IPS-18a (cell line): ENCODE results near the gene SMAP2.

Experiments
- H3K27ac ChIP-seq: one replicate; pipeline ENCODE4 v1.5.1; 2013; ENCODE audit warnings: low read length
- H3K27me3 ChIP-seq: one replicate; pipeline ENCODE4 v1.6.1; 2013; ENCODE audit warnings: mild to moderate bottlenecking, low read length; ENCODE audit not compliant: control insufficient read depth, insufficient read depth
- H3K36me3 ChIP-seq: one replicate; pipeline ENCODE4 v1.6.1; 2013; ENCODE audit warnings: low read depth, low read length; ENCODE audit not compliant: control insufficient read depth
- H3K4me1 ChIP-seq: one replicate; pipeline ENCODE4 v1.6.1; 2013; ENCODE audit warnings: low read depth, low read length; ENCODE audit not compliant: control insufficient read depth
- H3K4me3 ChIP-seq: one replicate; pipeline ENCODE4 v1.5.1; 2013; ENCODE audit warnings: low read length
- H3K9ac ChIP-seq: one replicate; pipeline ENCODE4 v1.6.1; 2013; ENCODE audit warnings: mild to moderate bottlenecking, low read length, moderate library complexity
- H3K9me3 ChIP-seq: one replicate; pipeline ENCODE4 v1.6.1; 2013; ENCODE audit warnings: low read depth, low read length; ENCODE audit not compliant: control insufficient read depth

The SMAP2 gene

DNA sequence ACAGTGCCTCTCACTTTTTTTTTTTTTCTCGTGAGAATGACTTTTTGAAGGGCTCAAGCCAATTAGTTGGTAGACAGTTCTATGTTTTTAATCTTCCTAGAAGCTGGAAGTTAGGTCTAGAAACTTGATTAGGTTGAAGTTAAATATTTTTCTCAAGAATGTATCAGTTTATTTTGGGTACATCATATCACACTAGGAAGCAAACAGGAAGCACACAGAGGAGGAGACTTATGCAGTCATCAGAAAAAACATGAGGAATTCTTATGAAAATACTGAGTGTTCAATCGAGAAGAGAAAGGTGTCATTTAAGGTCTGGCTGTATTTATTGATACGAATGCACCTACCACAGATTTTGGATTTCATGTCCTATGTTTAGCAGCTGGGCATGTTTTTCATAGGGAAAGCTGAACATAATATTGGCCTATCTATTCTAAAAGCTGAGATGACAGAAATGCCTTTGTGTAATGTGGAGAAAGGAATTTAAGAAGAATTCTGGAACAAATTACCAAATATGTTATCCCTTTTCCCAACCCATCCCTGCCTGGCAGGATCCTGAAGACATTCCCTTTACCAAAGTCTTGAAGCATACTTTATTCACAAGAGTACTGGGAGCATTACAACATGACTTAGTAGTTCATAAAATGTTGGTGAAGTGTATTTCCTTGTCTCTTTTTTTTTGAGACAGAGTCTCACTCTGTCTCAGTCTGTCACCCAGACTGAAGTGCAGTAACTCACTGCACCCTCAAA, 59.3 kb downstream of the SMAP2 start:
- Histone ChIP-seq H3K9me3 (no peaks in the 10 kb centered on the region), H3K36me3 (no peaks in the 10 kb centered on the region), H3K4me1 (no peaks in the 10 kb centered on the region), H3K27me3 (no peaks in the 10 kb centered on the region), H3K4me3 (no peak overlapping the region), H3K27ac (no peak overlapping the region), H3K9ac (no peak overlapping the region)

DNA sequence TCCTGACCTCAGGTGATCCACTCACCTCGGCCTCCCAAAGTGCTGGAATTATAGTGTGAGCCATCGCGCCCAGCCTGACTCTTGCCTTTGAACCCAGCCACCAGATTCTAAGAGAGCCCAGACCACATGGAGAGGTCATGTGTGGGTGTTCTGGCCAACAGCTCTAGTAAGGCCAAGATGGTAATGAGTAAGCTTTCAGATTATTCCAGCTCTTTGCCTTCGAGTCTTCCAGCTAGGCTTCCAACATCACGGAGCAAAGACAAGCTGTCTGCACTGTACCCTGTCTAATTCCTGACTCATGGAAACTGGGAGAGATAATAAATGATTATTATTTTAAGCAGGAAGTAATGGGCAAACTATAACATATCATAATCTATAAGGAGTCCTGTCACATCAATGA, 61.9 kb downstream of the SMAP2 start:
- Histone ChIP-seq H3K36me3 (no peaks in the 10 kb centered on the region), H3K4me1 (no peaks in the 10 kb centered on the region), H3K27me3 (no peaks in the 10 kb centered on the region), H3K4me3 (no peak overlapping the region), H3K27ac (no peak overlapping the region), H3K9me3 (no peaks in the 10 kb centered on the region), H3K9ac (no peak overlapping the region)

DNA sequence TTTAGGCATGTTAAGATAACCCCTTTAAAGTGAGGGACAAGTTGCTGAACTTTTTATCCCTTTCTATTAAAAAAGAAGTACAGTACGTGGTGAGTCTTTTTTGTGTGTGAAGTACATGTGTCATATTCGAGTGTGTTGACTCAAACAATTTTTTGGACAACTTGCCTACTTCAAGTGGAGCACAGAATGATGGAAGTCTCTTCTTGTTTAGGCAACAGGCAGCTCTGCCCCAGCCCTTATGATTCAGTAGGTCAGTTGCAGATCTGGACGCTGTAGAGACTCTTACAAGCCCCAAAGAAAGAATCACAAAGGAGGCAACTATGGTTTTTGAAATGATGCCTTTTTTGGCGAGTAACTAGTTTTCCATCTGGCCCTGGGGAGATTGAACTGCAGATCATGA, 62.3 kb downstream of the SMAP2 start:
- Histone ChIP-seq H3K9ac (no peak overlapping the region), H3K4me3 (no peak overlapping the region), H3K27ac (no peak overlapping the region), H3K27me3 (no peaks in the 10 kb centered on the region), H3K4me1 (no peaks in the 10 kb centered on the region), H3K36me3 (no peaks in the 10 kb centered on the region), H3K9me3 (no peaks in the 10 kb centered on the region)

DNA sequence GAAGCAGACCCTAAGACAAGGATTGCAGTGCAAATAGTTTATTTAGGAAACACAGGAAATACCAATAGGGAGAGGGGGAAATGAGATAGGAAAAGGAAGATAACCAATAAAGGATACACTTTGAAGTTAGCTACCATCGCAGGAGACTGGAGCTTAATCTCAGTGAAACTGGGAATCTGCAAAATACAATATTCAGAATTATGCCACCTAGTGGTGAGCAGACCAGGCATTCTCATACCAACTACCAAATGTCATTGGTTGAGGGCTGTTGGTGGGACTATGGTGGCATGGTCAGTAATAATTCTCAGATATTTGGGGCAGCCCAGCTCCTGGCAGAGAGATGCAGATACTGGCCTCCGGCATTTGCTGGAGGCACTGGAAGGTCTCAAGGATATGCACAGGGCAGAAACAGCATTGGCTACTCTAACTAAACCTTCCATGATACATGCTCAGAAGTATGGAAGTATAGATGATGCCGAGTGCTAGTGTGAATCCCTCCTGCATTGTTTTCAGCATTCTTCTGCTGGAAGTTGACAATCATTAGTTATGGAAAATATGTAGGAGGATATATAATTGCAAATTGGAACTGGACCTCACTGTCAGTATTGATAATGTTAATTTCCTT, 65.0 kb downstream of the SMAP2 start:
- Histone ChIP-seq H3K27me3 (no peaks in the 10 kb centered on the region), H3K9ac (no peak overlapping the region), H3K4me3 (no peak overlapping the region), H3K36me3 (no peaks in the 10 kb centered on the region), H3K4me1 (no peaks in the 10 kb centered on the region), H3K27ac (no peak overlapping the region), H3K9me3 (no peaks in the 10 kb centered on the region)

DNA sequence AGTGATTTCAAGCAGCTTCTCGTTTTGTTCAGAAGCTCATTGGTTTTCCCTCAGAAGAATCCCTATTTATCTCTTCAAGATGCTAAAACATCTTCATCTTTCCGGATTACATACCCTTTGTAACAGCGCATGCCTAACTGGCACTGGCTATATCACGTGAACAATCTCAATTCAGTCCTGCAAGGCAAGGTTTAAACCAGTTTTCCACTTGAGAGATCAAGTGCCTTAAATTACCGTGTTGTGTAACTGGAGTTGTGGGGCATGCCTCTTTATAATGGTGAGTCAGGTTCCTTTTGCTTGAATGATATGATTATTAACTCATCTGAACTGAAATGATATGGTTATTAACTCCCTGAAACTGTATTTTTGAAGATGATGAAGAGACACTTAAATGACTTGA, 65.7 kb downstream of the SMAP2 start:
- Histone ChIP-seq H3K27me3 (no peaks in the 10 kb centered on the region), H3K36me3 (no peaks in the 10 kb centered on the region), H3K4me1 (no peaks in the 10 kb centered on the region), H3K27ac (no peak overlapping the region), H3K4me3 (no peak overlapping the region), H3K9me3 (no peaks in the 10 kb centered on the region), H3K9ac (no peak overlapping the region)

DNA sequence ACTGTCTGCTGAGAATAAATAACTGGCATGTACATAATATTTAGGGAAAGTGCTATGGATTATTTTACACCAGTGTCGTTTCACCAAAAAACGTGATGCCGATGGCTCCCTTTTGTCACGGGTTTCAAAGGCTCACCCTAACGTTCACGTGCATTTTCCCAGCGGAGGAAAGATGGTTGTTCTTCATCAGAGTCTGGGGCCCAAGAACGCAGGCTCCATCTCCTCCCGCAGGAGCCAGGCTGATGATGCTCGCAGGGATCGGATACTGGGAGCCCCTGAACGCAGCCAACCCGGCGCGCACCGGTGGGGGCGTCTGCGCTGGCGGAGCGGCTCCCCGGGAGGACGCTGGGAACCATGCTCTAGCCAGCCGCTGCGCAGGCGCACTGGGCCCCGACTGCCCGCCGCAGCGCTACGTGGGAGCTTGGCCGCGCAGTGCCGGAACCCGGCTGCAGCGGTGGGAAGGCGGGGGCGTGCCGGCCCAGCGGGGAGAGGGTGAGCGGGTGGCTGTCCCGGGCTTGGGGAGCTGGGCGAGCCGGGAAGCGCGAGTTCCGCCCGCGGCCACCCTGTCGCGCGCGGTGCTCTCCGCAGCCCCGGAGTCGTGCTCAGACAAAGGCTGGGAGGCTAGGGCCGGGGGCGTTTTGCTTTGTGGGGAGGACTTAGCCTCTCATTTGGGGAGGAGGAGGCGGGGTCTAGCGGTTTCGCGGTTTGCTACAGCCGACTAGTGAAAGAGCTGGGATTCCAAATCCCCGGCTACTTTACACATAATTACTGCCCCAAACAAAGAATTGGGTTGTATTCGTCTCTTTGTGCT, 76.4 kb downstream of the SMAP2 start, which contains the start of gene ZFP69B:
TSS of gene ZFP69B (plus strand) at position 793 of the 811 bp plus-strand sequence. CDS start 486 bp downstream, outside the sequence.
- Histone ChIP-seq H3K4me1 (peaks cover 12% of the 10 kb centered on the region), H3K4me3 (peak within 1 kb of the TSS; percentile 81), H3K27ac (peak within 1 kb of the TSS; percentile 25), H3K27me3 (no peaks in the 10 kb centered on the region), H3K9me3 (peaks cover 4% of the 10 kb centered on the region), H3K36me3 (peaks cover 4% of the 10 kb centered on the region), H3K9ac (peak within 1 kb of the TSS; percentile 77)

DNA sequence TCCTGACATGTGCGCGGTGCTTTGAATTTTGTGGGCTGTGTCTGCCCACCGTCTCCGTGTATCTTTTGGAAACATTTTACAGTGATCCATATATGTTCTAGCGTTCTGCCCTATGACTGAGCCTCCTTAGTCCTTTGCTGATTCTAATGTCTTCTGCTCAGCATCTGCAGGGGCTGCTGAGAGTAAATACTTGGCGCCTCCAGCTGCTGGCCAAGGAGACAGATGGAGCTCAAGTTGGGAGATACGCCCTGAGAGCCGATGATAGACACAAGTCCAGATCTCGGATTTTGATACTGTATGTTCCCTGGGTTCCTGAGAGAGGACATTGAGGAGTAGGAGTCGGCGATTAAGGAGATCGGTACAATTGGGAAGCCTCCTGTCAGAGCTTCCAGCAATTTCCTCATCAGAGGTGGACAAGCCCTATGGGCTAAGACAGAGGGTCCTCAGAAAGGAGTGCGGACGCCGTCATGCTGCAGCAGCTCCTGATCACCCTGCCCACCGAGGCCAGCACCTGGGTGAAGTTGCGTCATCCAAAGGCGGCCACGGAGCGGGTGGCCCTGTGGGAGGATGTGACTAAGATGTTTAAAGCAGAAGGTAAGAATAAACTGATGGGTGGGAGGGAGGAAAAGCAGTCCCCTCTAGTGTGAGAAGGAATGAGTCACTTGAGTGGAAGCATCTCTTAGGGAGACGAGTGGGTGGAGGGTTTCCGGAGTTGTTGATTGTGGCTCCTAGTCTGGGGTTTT, 77.1 kb downstream of the SMAP2 start:
- H3K9ac ChIP-seq, result peak overlapping the region; percentile 77
- H3K4me3 ChIP-seq, result peak overlapping the region; percentile 81
- no peaks in the 10 kb centered on the region for H3K27me3 ChIP-seq
- peaks cover 12% of the 10 kb centered on the region for H3K4me1 ChIP-seq
- H3K27ac ChIP-seq, result peak overlapping the region; percentile 25
- H3K36me3 ChIP-seq, result peaks cover 7% of the 10 kb centered on the region
- peaks cover 7% of the 10 kb centered on the region for H3K9me3 ChIP-seq

DNA sequence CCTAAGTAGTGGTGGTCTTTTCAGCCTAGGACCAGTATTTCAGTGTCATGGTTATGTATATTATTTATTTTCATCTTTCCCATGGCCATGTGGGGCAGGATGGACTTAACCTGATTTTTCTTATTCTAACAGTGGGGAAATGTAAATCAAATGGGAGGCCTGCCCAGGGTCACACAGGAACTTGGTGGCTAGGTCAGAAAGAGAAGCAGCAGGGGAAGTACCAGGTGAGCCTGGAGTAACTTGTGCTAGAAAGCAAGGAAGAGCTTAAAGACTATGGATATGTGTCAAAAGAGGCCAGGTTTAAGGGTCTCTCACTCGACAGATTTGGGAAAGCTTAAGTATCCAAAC, 77.7 kb downstream of the SMAP2 start:
- Histone ChIP-seq H3K27me3 (no peaks in the 10 kb centered on the region), H3K4me3 (peak overlapping the region; percentile 81), H3K4me1 (peaks cover 12% of the 10 kb centered on the region), H3K27ac (no peak overlapping the region), H3K36me3 (peaks cover 7% of the 10 kb centered on the region), H3K9ac (peak overlapping the region; percentile 77), H3K9me3 (peaks cover 7% of the 10 kb centered on the region)

DNA sequence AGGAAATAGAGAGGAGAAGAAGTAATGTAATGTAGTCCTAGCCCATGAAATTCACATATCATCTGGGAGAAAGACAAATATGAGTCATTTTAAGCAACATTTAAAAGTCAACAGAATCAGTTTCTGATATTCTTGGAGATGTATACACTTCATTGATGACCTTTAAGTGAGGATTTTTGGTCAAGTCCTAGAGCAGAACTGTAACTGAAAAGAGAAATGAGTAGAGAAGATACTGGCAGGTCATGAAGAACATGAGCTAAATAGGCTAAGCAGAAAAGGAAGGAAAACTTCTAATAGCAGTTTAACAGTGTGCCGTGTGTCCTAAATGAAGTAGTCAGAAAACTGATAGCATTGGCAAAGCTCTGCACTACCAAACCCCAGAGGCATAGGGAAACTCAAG, 81.3 kb downstream of the SMAP2 start:
- Histone ChIP-seq H3K9ac (no peak overlapping the region), H3K27ac (no peak overlapping the region), H3K36me3 (peaks cover 34% of the 10 kb centered on the region), H3K4me3 (no peak overlapping the region), H3K27me3 (no peaks in the 10 kb centered on the region), H3K9me3 (peaks cover 40% of the 10 kb centered on the region), H3K4me1 (peaks cover 7% of the 10 kb centered on the region)

DNA sequence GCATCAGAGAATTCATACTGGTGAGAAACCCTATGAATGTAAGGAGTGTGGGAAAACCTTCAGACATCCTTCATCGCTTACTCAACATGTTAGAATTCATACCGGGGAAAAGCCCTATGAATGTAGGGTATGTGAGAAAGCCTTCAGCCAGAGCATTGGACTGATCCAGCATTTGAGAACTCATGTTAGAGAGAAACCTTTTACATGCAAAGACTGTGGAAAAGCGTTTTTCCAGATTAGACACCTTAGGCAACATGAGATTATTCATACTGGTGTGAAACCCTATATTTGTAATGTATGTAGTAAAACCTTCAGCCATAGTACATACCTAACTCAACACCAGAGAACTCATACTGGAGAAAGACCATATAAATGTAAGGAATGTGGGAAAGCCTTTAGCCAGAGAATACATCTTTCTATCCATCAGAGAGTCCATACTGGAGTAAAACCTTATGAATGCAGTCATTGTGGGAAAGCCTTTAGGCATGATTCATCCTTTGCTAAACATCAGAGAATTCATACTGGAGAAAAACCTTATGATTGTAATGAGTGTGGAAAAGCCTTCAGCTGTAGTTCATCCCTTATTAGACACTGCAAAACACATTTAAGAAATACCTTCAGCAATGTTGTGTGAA, 89.5 kb downstream of the SMAP2 start:
- H3K9me3 ChIP-seq, result peaks cover 83% of the 10 kb centered on the region
- no peaks in the 10 kb centered on the region for H3K27me3 ChIP-seq
- peaks cover 35% of the 10 kb centered on the region for H3K36me3 ChIP-seq
- no peak overlapping the region for H3K27ac ChIP-seq
- H3K4me1 ChIP-seq, result no peaks in the 10 kb centered on the region
- no peak overlapping the region for H3K4me3 ChIP-seq
- no peak overlapping the region for H3K9ac ChIP-seq

DNA sequence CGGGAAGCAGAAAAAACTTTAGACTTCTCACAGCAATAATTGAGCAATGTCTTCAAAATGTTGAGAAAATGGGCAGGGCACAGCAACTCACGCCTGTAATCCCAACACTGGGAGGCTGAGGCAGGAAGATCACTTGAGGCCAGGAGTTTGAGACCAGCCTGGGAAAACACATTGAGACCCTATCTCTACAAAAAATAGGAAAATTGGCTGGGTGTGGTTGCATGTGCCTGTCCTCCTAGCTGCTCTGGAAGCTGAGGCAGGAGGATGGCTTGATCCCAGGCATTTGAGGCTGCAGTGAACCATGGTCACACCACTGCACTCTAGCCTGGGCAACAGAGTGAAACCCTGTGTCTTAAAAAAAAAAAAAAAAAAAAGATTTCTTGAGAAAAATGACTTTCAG, 95.8 kb downstream of the SMAP2 start:
- H3K36me3 ChIP-seq, result no peaks in the 10 kb centered on the region
- H3K4me3 ChIP-seq, result no peak overlapping the region
- H3K9me3 ChIP-seq, result peaks cover 64% of the 10 kb centered on the region

More for the DNA sequence above, 95.8 kb downstream of the SMAP2 start:
- Histone ChIP-seq H3K27ac (no peak overlapping the region), H3K27me3 (no peaks in the 10 kb centered on the region), H3K9ac (no peak overlapping the region), H3K4me1 (no peaks in the 10 kb centered on the region)
